Measurements from ENCODE around the gene HTR1E.

The HTR1E gene

GRCh38 chr6:87029711-87030314 is 92.5 kb downstream of the HTR1E start:
- TF ChIP-seq EZH2 (IDR thresholded peaks at IDR 0.05; ENCODE audit: borderline replicate concordance, low read depth, low read length, severe bottlenecking) = no peak
- peak; percentile 69 for TF ChIP-seq CTCF (IDR thresholded peaks at IDR 0.05; ENCODE audit: borderline replicate concordance, extremely low read depth, low read length, poor library complexity, severe bottlenecking)
- H3K79me2 ChIP-seq (ENCODE audit: insufficient read depth, low read length) = no peaks in the 10 kb centered on the region
- H3K27me3 ChIP-seq (ENCODE audit: insufficient read depth, low read length, poor library complexity) = peaks cover 9% of the 10 kb centered on the region
- H3K9ac ChIP-seq (ENCODE audit: low read depth, low read length) = no peak overlapping the region
- H3K36me3 ChIP-seq (ENCODE audit: insufficient read depth, low read length) = no peaks in the 10 kb centered on the region
- no peak overlapping the region for H2AFZ ChIP-seq (ENCODE audit: low read depth, low read length)
- H3K27ac ChIP-seq (ENCODE audit: low read length) = no peak overlapping the region
- no peak overlapping the region for H3K4me3 ChIP-seq (ENCODE audit: low read depth in 1 of 2, low read length in 2 of 2)
- H3K4me1 ChIP-seq (ENCODE audit: insufficient read depth, low read length) = no peaks in the 10 kb centered on the region
- ATAC-seq (ENCODE audit: insufficient read depth, low read depth) = 0 out of 3 replicates have a peak, but pooled peaks have one; percentile 45
- DNase-seq = no peak
- no peaks in the 10 kb centered on the region for H4K20me1 ChIP-seq (ENCODE audit: insufficient read depth, low read length)
- H3K9me3 ChIP-seq (ENCODE audit: insufficient read depth, low read length, severe bottlenecking) = no peaks in the 10 kb centered on the region
- no peak overlapping the region for H3K4me2 ChIP-seq (ENCODE audit: insufficient read depth, low read length)

GRCh38 chr6:87040729-87041128 is 103.4 kb downstream of the HTR1E start:
- no peak for TF ChIP-seq EZH2 (IDR thresholded peaks at IDR 0.05; ENCODE audit: borderline replicate concordance, low read depth, low read length, severe bottlenecking)
- no peak for TF ChIP-seq CTCF (IDR thresholded peaks at IDR 0.05; ENCODE audit: borderline replicate concordance, extremely low read depth, low read length, poor library complexity, severe bottlenecking)
- no peak overlapping the region for H3K27ac ChIP-seq (ENCODE audit: low read length)
- H4K20me1 ChIP-seq (ENCODE audit: insufficient read depth, low read length) = no peaks in the 10 kb centered on the region
- no peak overlapping the region for H3K4me2 ChIP-seq (ENCODE audit: insufficient read depth, low read length)
- ATAC-seq (ENCODE audit: insufficient read depth, low read depth) = no peak
- no peaks in the 10 kb centered on the region for H3K27me3 ChIP-seq (ENCODE audit: insufficient read depth, low read length, poor library complexity)
- H3K4me1 ChIP-seq (ENCODE audit: insufficient read depth, low read length) = no peaks in the 10 kb centered on the region
- H3K79me2 ChIP-seq (ENCODE audit: insufficient read depth, low read length) = no peaks in the 10 kb centered on the region
- H3K9ac ChIP-seq (ENCODE audit: low read depth, low read length) = no peak overlapping the region
- H2AFZ ChIP-seq (ENCODE audit: low read depth, low read length) = no peak overlapping the region
- no peak for DNase-seq
- no peaks in the 10 kb centered on the region for H3K9me3 ChIP-seq (ENCODE audit: insufficient read depth, low read length, severe bottlenecking)
- no peak overlapping the region for H3K4me3 ChIP-seq (ENCODE audit: low read depth in 1 of 2, low read length in 2 of 2)
- no peaks in the 10 kb centered on the region for H3K36me3 ChIP-seq (ENCODE audit: insufficient read depth, low read length)

- Histone ChIP-seq H3K27me3 (ENCODE audit: insufficient read depth, low read length, poor library complexity) (no peaks in the 10 kb centered on the region), H3K4me3 (ENCODE audit: low read depth in 1 of 2, low read length in 2 of 2) (no peak overlapping the region), H3K4me1 (ENCODE audit: insufficient read depth, low read length) (no peaks in the 10 kb centered on the region), H3K4me2 (ENCODE audit: insufficient read depth, low read length) (no peak overlapping the region), H2AFZ (ENCODE audit: low read depth, low read length) (no peak overlapping the region), H3K9me3 (ENCODE audit: insufficient read depth, low read length, severe bottlenecking) (no peaks in the 10 kb centered on the region), H3K27ac (ENCODE audit: low read length) (no peak overlapping the region), H4K20me1 (ENCODE audit: insufficient read depth, low read length) (no peaks in the 10 kb centered on the region), H3K9ac (ENCODE audit: low read depth, low read length) (no peak overlapping the region), H3K79me2 (ENCODE audit: insufficient read depth, low read length) (no peaks in the 10 kb centered on the region), H3K36me3 (ENCODE audit: insufficient read depth, low read length) (no peaks in the 10 kb centered on the region)
- TF ChIP-seq CTCF (IDR thresholded peaks at IDR 0.05; ENCODE audit: borderline replicate concordance, extremely low read depth, low read length, poor library complexity, severe bottlenecking) = no peak
- TF ChIP-seq EZH2 (IDR thresholded peaks at IDR 0.05; ENCODE audit: borderline replicate concordance, low read depth, low read length, severe bottlenecking) = no peak
- DNase-seq (no peak), ATAC-seq (ENCODE audit: insufficient read depth, low read depth) (no peak)
These were observed 108.3 kb downstream of the HTR1E start for GRCh38 chr6:87045521-87046075.
